GM19438 (cell line): ENCODE results near the gene IFNK.
"Not testable (repeated sequence)": the region's sequence is repeated elsewhere in the genome, so short reads cannot be mapped to it uniquely, and the experiment has no call there.

Experiments used
- ATAC-seq: cut with Tn5 transposase; IDR thresholded peaks from one replicate; pipeline ENCODE4 v1.9.1; 2021; ENCODE audit warnings: low read depth; ENCODE audit not compliant: unreplicated experiment

Gene IFNK, protein sequence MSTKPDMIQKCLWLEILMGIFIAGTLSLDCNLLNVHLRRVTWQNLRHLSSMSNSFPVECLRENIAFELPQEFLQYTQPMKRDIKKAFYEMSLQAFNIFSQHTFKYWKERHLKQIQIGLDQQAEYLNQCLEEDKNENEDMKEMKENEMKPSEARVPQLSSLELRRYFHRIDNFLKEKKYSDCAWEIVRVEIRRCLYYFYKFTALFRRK

GRCh38 chr9:27524236-27524635 is at the start of gene IFNK:
IFNK (plus strand) TSS chr9:27524290; CDS start chr9:27524337, 47 bp downstream.
- ATAC-seq: no peak

DNA sequence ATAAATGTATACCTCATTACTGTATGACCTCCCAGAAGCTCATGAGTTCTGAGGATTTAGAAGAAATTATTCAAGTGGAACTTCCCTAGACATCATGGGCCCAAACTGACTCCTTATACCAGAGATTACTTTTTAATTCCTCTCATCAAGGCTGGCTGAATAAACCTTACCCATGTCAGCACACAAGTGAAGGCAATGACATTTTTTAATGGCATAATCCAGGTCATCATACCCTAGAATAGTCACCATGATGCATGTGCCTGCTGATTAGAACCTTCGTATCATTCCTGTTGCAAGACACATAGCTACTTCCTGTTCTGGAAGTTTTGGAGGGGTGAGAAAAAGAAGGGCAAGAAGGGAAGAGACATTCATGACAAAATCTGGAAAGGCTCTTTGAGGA is 49.8 kb upstream of the IFNK start:
- ATAC-seq: no peak

DNA sequence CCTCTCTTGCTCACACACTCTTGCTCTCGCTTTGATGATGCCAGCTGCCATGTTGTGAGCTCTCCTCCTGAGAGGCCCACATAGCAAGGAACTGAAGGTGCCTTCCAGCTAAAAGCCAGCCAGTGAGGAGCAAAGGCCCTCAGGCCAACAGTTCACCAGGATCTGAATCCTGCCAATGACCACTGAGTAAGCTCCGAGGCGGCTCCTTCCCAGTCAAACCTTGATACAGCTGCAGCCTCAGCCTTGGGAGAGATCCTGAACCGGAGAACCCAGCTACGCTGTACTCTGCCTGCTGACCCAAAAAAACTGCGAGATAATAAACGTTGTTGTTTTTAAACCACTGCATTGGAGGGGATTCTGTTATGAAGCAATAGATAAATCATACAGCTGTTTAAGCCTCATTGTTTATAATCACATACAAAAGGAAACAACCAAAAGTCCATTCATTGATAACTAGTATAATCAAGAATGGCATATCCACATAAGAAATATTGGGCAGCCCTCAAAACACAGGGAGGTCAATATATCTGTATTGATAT is 49.0 kb upstream of the IFNK start:
- ATAC-seq: no peak

DNA sequence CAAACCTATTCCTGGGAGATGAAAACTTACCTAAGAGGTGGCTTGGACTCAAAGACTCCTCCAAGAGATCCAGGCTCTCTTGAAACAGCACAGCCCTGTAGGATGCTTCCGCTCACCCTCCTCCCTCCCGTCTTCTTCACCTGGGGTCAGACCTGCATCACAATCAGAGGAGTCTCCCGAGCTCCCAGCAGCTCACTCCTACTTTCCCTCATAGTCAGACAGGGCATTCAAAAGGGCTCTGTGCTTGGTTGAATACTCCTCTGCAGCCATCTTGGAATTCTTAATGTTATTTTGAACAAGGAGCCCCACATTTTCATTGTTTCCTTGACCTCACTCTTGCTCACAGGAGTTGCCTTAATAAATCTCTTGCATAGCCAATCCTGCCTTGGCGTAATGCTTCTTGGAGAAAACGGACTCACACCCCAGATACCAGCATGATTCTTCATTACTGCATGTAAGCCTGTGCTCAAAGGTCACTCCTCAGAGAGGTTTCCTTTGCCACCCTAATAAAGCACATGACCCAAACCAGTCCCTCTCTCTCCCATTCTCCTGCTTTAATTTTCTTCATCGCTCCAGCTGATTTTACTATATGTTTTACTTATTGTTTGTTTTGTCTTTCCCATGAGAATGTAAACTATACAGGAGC is 47.1 kb upstream of the IFNK start:
- no peak for ATAC-seq

DNA sequence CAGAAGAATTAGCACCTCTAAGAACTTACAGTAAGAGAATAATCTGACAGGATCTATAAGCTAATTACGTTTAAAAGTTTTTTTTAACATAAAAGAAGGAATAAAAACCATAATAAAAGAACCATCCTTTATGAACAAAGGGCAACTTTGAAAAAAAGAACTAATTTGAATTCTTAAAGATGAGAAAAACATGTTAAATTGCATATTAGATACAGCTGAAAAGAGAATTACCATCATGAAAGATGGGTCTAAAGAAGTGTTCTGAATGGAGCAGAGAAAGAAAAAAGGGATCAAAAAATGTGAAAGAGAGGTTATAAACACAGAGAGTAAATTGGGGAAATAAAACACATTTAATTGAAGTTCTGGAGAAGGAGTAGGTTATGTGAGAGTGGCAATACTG is 45.8 kb upstream of the IFNK start:
- no peak for ATAC-seq

- no peak for ATAC-seq
These were observed 41.4 kb upstream of the IFNK start for GRCh38 chr9:27482709-27483108.

DNA sequence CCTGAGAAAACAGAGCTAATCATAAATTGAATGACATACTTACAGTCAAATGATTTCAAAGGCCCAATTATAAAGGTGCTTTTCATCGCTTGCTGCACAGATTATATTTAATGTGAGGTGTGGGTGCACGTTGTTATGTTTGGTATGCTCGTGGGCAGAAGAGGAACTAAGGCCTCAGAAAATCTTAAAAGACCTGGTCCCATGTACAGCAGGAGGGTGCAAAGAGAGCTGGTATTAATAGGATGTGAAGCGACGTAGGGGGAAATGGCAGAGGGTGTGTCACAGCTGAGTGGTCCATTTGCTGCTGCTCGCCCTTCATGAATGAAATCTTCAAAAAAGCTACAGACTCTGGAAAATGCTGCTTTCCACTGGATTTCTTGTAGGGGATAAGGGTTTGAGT is 40.5 kb upstream of the IFNK start:
- no peak for ATAC-seq

DNA sequence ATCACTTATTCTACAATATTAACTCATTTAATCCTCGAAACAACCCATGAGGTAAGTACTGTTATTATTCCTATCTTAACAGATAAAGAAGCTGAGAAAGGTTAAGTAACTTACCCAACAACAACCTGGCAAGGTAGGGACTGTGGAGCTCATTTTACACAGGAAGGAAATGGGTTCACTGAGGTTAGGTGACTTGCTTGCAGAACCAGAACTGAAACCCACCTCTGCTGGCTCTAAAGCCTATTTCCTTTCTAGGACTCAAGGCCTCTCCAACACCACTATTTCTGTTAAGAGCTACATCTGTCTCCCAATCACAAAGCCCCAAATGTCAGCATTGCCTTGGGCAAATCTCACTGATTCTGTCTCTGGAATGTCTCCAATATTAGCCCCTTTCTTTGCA is 38.9 kb upstream of the IFNK start:
- ATAC-seq: peak; percentile 85

- ATAC-seq: no peak
These were observed 36.9 kb upstream of the IFNK start for GRCh38 chr9:27487128-27487640.

GRCh38 chr9:27487927-27488326 is 36.2 kb upstream of the IFNK start:
- no peak for ATAC-seq

- peak; percentile 79 for ATAC-seq
These were observed 34.8 kb upstream of the IFNK start for GRCh38 chr9:27489087-27489876.

DNA sequence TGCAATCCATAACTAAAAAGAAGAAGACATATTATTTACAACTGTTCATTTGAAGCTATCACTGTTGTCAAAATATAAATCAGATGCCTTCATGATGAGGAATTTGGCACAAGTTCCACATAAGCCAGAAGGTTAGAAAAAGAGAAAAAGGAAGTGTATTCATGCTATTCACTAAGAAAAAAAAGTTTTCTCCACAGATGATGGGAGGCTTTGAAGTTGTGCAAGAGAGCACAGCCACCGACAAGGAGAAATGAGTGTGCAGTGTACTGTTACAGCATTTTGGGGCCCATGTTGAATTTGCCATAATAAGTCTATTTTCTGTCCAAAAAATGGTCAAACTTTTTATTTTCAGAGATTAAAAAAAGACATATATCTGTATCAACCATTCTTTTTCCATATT is 32.9 kb upstream of the IFNK start:
- ATAC-seq: no peak

DNA sequence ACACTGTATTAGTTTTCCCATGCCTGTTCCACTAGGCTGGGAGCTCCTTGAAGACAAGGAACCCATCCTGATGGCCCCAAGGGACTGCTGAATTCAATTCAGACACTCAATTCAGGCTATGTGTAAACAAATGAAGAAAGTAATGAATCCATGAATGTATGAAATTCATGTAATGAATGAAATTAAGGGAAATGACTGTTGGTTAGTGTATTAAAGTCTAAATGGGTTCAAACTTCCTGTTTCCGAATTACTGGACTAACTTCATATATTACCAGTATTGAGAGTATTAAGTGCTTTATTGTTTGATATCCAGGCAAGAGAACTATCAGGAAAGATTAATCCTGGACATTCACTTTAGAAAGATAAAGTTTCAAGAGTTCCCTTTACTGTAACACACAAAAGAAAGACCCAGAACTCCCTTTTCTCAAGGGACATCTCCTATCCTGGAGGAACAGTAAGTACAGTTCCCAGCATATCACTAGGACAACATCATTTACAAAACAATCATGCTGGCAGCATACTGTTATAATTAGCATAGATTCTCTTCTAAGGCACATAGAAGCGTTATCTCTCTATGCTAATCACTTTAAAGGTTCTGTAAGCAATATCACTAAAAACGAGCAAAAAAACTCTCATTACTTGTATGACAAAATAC is 28.5 kb upstream of the IFNK start:
- no peak for ATAC-seq

DNA sequence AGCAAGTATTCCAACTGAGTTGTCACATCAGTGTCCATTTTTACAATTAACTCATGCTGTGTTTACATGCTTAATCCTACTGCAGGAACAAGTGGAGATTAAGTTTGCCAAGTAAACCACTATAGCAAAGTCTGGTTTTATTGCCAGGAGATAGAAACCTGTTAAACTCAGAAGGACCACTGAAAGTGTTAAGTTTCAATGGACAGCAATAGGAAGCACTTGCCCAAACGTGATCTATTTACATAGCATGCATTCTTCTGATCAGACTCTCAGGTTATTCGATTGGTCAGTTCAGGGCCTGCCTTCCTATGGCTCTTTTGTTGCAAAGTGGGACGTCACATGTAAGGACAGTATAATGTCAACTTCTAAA is 28.0 kb upstream of the IFNK start:
- ATAC-seq: no peak

DNA sequence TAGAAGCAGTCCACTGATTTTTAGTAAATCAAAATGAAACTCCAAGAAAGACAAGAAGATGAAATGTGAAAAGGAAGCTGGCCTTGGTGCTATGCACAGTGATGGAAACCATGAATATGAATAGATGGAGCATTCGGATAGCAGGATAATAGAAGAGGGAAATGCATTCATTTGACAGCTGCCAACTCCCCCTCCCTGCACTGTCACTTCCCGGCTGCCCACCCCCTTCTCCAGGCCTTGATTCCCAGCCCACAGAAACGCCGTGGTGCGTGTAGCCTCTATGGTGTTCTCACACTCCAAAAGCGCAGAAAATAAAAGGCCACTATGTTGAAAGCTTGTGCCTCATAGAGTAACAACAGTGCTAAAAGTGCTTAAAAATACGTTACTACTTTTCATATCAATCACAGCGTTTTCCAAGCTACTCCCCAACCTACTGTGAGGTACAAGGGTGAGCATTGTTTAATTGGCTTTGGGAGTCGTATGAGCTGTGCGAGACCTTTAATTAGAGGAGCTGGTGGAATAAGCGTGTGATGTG is 26.1 kb upstream of the IFNK start:
- no peak for ATAC-seq

DNA sequence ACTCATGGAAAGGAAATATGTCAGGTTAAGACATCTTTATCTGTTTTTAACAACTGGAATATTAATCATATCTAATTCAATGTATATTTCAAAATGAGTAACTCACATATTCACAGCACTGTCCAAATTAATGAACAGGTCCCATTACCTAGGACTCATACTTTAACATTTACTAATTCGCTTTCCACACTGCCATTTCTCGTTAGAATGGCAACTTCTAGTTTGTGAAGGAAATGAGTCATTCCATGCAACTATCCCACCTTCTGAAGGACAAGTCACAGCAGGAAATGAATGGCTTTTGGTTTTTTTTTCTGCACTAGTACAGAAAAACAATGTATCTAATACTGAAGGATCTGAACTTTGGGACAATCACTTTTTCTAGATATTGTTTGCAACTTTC is 24.6 kb upstream of the IFNK start:
- no peak for ATAC-seq

- ATAC-seq: not testable (repeated sequence)
These were observed 23.2 kb upstream of the IFNK start for GRCh38 chr9:27500902-27501301.

DNA sequence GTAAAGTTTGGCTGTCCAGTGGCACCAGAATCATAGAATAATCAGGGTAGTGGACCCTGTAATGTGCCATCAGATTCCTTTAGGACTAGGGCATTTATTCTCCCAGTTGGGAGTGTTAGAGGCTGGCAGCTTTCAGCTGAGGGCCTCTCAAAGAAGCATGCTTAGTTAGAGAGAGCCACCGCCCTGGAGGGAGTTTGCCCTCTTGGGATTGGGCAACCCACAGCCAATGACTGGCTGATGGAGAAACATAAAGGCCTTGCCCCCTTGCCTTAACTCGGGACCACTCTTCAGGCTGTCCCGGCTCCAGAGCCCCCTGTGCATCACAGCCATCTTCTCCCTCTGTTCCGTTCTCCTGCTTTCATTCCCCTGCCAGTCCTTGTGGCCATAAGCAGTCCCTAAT is 20.5 kb upstream of the IFNK start:
- no peak for ATAC-seq

GRCh38 chr9:27504259-27504658 is 19.8 kb upstream of the IFNK start:
- ATAC-seq: no peak

GRCh38 chr9:27505744-27506161 is 18.3 kb upstream of the IFNK start:
- no peak for ATAC-seq

DNA sequence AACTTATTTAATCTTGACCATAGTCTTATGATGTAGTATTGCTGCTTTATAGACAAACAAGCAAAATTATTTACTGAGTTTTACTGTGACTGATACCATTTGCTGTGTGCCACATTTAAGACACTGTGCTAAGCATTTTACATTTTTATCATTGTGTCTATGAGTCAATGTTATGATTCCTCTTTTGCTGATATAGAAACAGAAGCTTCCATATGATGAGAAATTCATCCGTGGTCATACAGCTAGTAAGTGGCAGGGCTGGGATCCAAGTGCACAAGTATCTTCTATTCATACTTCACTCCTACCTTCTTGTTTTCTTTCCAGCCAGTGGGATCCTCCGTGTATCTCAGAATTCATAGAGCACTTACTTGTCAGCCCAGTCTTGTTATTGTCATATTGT is 17.1 kb upstream of the IFNK start:
- ATAC-seq: no peak
